Activated T-helper 1 cell treated with Interleukin-2 at 50 U/mL for 16 hours (primary cell): Measurements from ENCODE around the gene GBX2.

Source experiments
- DNase-seq: peaks from one replicate; pipeline ENCODE4 v3.0.0-alpha.2; 2020; ENCODE audit warnings: low read depth

Gene GBX2

GRCh38 chr2:236168110-236169080, at the start of gene GBX2:
TSS of gene GBX2 (minus strand) at chr2:236168386. CDS start at chr2:236167971, 415 bp downstream.
- DNase-seq = no peak

GRCh38 chr2:236217926-236218325, 49.7 kb upstream of the GBX2 start:
- no peak for DNase-seq

- no peak for DNase-seq
Observed at GRCh38 chr2:236216711-236217110, 48.5 kb upstream of the GBX2 start.

DNA sequence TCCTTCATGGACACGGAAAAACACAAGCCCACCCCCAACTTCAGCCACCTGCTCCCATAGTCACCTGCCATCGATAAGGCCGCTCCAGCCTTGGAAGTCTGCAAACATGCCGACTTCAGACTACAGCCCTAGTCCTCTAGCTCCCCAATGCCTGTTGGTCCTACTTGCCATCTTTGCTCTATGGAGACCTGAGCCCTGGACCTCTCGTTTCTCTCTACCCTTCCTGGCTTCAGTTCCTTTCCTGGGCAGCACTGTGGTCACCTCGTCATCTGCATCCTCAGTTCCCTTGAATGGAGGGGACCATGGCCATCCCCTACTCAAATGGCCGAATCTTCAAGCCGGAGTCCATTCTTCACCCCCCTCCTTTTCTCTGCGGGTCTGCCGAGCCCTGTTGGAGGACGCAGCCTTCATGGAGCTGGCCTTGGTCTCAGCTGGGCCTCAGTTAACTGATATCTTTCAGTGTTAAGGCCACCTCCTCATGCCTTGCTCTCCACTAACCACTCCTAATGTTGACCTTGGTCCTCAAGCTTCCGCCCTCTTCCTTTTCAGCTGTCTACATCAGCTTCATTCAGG, 47.7 kb upstream of the GBX2 start:
- DNase-seq = no peak

GRCh38 chr2:236215196-236215595, 47.0 kb upstream of the GBX2 start:
- DNase-seq = no peak

- no peak for DNase-seq
Observed at GRCh38 chr2:236214376-236214995, 46.3 kb upstream of the GBX2 start.

DNA sequence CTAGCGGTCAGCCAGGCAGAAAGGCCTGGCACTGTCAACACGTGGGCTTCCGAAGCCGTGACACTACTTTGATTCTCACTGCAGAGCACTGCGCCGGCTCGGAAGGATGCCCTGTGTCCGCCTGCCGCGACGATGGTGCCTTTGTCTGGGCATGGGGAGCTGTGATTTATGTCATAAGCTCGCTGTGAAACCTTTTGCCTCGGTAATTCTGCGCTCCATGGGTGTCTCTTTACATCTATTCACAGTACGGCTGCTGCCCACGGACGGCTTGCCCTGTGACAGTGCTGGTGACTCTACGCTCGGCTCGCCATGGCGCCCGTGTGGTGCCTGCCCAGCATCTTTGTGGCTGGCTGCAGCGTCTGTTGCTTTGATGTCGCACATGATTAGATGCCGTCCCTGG, 43.1 kb upstream of the GBX2 start:
- no peak for DNase-seq

DNA sequence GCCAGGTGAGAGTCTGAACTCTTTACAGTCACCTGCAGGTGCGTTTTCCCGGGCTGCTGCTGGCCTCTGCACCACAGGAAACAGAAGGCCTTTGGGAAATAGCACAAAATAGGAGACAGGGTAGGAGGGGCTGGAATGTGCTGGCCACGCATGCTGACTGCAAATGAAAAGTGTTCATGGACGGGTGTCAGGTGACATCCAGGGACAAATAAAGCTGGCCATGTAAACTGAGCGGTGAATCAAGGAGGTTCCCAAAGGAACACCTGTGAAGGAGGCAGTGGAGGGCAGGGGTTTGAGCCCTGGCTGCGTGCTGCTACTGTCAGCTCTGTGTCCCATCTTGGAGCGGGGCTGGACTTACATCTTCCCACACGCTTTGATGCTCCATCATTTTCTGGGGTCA, 42.4 kb upstream of the GBX2 start:
- no peak for DNase-seq

- DNase-seq = no peak
Observed at GRCh38 chr2:236209996-236210395, 41.8 kb upstream of the GBX2 start.

DNA sequence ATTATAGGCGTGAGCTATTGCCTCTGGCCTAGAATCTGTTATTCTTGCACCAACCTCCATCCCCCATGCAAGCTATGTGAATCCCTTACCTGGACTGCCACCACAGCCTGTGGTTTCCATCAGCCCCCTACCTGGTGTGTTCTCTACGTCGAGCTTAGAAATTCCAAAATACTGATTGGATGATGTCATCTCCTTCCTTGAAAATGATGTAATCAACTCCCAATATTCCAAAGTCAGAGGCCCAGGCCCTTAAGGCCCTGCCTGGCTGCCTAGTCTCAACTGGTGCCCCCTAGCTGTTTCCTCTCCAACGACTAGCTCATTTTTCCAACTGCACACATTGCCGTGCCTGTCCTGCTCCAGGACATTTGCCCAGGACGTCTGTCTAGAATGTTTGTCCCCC, 41.3 kb upstream of the GBX2 start:
- DNase-seq = no peak

GRCh38 chr2:236208019-236208926, 40.1 kb upstream of the GBX2 start:
- no peak for DNase-seq

DNA sequence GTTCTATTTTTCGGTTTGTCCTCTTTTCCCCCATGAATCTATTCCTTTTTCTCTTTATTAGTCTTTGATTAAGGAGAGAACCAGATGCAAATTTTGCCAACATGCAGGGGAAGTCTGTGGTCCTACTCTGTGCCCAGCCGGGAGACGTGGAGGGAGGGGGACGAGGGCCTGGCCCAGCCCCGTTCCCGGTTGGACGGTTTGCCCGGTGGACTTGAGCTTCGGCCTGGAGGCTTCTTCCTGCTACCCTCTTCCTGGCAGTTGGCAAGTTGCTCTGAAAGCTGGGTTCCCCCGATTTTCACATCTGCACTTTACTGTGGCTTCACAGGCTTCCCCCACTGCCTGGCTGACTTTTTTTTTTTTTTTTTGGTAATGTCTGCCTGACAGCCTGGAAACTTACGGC, 39.3 kb upstream of the GBX2 start:
- no peak for DNase-seq

DNA sequence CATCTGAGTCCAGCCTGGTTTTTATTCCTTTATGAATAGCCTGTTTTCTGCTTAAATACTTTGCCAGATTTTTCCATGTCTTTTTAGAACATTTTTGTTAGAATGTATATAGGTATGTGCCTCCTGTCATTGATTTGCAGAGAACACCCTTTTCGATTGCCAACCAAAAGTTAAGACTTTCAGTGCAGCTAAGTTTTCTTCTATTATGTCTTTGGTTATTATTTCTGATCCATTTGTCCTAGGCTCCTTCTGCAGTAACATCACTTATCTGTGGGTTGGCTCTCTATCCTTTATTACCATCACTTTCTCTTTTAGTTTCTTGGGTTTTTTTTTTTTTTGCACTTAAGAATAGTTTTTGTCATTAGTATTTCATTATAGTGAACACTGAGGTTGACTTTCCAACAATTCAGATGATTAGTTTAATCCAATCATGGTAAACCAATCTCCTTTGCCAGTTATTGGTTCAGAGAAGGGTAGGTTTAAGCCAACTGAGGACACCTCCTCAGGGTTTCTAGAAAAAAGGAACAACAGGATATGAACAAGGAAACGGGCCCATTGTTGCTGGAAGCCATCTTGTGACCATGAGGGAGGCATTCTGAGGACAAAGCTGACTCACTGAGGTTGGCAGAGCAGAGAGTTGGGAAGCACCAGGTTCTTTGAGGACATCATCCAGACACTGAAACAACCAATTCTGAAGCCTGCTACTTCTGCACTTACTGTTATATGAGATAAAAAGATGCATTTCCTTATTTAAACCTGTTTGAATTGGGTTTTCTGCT, 37.9 kb upstream of the GBX2 start:
- DNase-seq = no peak

GRCh38 chr2:236204953-236205352, 36.8 kb upstream of the GBX2 start:
- no peak for DNase-seq

GRCh38 chr2:236200378-236200777, 32.2 kb upstream of the GBX2 start:
- DNase-seq = no peak

- DNase-seq = no peak
Observed at GRCh38 chr2:236196366-236196765, 28.2 kb upstream of the GBX2 start.

DNA sequence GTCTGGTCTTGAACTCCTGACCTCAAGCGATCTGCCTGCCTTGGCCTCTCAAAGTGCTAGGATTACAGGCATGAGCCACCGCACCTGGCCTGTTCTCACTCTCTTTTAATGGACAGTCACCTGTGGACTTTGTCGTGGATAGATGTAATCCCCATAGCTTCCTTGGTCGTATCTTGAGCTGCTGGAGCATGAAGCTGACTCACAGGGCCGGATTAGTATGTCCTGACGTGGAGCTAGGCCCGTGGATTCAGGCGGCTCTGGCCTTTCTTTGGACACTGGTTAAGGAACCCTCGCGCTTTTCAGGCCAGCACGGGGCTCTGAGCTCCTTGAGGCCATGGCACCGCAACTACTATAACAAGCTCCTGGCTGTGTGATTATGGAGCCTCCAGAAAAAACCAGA, 27.5 kb upstream of the GBX2 start:
- no peak for DNase-seq

GRCh38 chr2:236194786-236195185, 26.6 kb upstream of the GBX2 start:
- no peak for DNase-seq

DNA sequence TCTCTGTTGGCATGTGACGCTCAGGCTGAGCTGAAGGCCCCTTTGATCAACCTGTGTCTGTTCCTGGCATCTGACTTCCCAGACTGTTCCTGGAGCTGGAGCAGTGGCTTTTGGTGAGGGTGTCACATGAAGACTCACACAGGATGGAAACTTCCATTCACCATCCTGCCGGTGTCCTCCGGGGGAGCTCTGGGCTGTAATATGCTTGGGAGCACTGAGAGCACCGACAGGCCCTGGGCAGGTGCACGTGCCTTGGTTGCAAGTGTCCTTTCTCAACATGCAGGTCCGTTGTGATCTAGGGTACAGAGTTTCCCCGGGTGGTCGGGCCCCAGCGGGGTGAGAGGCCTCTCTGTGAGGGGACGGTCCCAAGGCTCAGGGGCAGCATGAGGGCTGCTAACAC, 24.8 kb upstream of the GBX2 start:
- no peak for DNase-seq

DNA sequence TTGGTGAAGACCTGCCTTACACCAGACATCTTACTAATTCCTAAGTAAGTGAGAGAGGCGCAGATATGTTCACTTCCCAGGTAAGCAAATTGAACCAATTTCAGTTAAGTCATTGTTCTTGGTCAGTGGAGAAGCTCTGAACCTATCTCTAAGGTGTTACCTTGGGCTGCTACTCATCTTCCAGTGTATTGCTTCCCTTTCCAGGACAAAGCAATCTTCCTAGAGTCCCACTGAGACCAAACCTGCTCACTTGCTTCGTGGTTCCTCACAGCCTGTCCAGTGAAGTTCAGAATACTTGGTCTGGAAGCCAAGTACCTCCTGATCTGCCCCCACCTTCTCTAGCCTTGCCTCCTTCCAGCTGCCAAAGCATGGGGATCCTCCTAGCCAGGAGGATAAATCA, 22.5 kb upstream of the GBX2 start:
- DNase-seq = no peak

DNA sequence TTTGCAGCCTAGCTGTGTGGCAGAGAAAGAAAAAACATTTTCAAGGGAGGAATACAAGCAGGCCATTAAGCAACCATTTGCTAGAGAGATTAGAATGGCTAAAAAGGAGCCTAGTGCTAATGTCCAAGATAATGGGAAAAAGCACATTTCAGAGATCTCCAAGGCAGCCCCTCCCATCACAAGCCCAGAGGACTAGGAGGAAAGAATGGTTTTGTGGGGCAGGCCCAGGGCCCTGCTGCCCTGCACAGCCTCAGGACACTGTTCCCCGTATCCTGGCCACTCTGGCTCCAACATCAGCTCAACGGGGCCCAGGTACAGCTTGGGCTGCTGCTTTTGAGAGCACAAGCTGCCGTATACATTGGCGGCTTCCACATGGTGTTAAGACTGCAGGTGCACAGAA, 16.5 kb upstream of the GBX2 start:
- no peak for DNase-seq
